K562 (cell line): Measurements from ENCODE around the gene IL33. TPM values are rescaled to one million over a fixed set of nuclear protein-coding genes. Genes with fewer than 3 reads are reported as not detected.

Source experiments
- ATAC-seq: fragments of 200-7000 bp; cut with Tn5 transposase; 3 replicates; pipeline ENCODE4 v1.9.1; 2020; ENCODE audit warnings: moderate library complexity
- BruUV-seq: library from RNA; stranded (reverse); fragments of 400-500 nt; replicated peaks from 2 replicates; lab custom pipeline; 2021; lab: Mats Ljungman, UMichigan
- CTCF ChIA-PET: fragments of 300-600 bp; formaldehyde crosslinking; extraction: SDS; loops from one replicate; lab custom pipeline; 2021; ENCODE audit warnings: low intra/inter-chr PET ratio; lab: Yijun Ruan, JAX
- POLR2A ChIA-PET: fragments of 300-600, 350-650 bp; sonication (Branson Sonifier 250); formaldehyde crosslinking; extraction: SDS; loops from one replicate; lab custom pipeline; 2021; ENCODE audit warnings: antibody characterized with exemption, inconsistent platforms; lab: Yijun Ruan, JAX
- DNase-seq, 4 experiments: peaks; one replicate each; pipeline versions ENCODE4 v3.0.0 to v3.0.0-alpha.2; 2011 to 2018; ENCODE audit warnings: low spot score in 3 of 4, mixed read lengths in 3 of 4; ENCODE audit errors: extremely low read depth in 1 of 4
- FAIRE-seq: peaks from 2 replicates; lab custom pipeline; 2011; peaks lifted over from hg19 to GRCh38; lab: Jason Lieb, UNC
- H2AFZ ChIP-seq: 2 replicates; pipeline ENCODE4 v1.6.0; 2011; ENCODE audit warnings: low read depth, low read length, control low read depth, inconsistent platforms
- H3K27ac ChIP-seq: fragments of 200-600 bp; 3 replicates; pipeline ENCODE4 v1.8.0; 2011; ENCODE audit warnings: low read depth, mild to moderate bottlenecking, control low read depth, inconsistent platforms, low read length, moderate library complexity, mixed read lengths; ENCODE audit errors: extremely low read depth
- H3K27me3 ChIP-seq, 2 experiments: fragments of 300-600 bp in 1 of 2; 2 replicates in 1 of 2; 3 replicates in 1 of 2; pipeline versions ENCODE4 v1.6.0 to v1.8.0; 2011; ENCODE audit warnings: inconsistent platforms in 2 of 2, low read length in 2 of 2, mild to moderate bottlenecking in 1 of 2, mixed read lengths in 1 of 2, moderate library complexity in 1 of 2; ENCODE audit not compliant: control insufficient read depth in 2 of 2, insufficient read depth in 2 of 2
- H3K36me3 ChIP-seq: fragments of 300-600 bp; 3 replicates; pipeline ENCODE4 v1.8.0; 2011; ENCODE audit warnings: mild to moderate bottlenecking, low read length, inconsistent platforms; ENCODE audit not compliant: control insufficient read depth, insufficient read depth
- H3K4me1 ChIP-seq, 2 experiments: fragments of 200-600 bp in 1 of 2; replicated peaks in 1 of 2; 2 replicates in 1 of 2; 3 replicates in 1 of 2; pipeline versions ENCODE4 v1.5.1 to v1.8.0; 2011; ENCODE audit warnings: inconsistent platforms in 2 of 2, low read length in 2 of 2, mild to moderate bottlenecking in 1 of 2, mixed read lengths in 1 of 2, moderate library complexity in 1 of 2; ENCODE audit not compliant: control insufficient read depth in 2 of 2, insufficient read depth in 2 of 2
- H3K4me2 ChIP-seq: 2 replicates; pipeline ENCODE4 v1.6.1; 2011; ENCODE audit warnings: low read length, control low read depth, inconsistent platforms, mixed read lengths; ENCODE audit not compliant: insufficient read depth
- H3K4me3 ChIP-seq: fragments of 200-600 bp; sonication (generic), shearing (Covaris generic); 2 replicates; pipeline ENCODE4 v1.5.1; 2016; ENCODE audit warnings: control low read depth, inconsistent platforms
- H3K79me2 ChIP-seq: fragments of 200-600 bp; 3 replicates; pipeline ENCODE4 v1.8.0; 2011; ENCODE audit warnings: low read length, inconsistent platforms; ENCODE audit not compliant: control insufficient read depth, insufficient read depth
- H3K9ac ChIP-seq, 2 experiments: 2 replicates each; pipeline versions ENCODE4 v1.6.0 to v1.6.1; 2011; ENCODE audit warnings: low read depth in 2 of 2, low read length in 2 of 2, control low read depth in 1 of 2, inconsistent platforms in 1 of 2, mild to moderate bottlenecking in 1 of 2, mixed read lengths in 1 of 2; ENCODE audit not compliant: insufficient read depth in 1 of 2
- H3K9me1 ChIP-seq: one replicate; pipeline ENCODE4 v1.6.0; 2011; ENCODE audit warnings: inconsistent platforms, mild to moderate bottlenecking, low read length, moderate library complexity; ENCODE audit not compliant: control insufficient read depth, insufficient read depth
- H3K9me3 ChIP-seq: replicated peaks from 2 replicates; pipeline ENCODE4 v1.5.1; 2011; ENCODE audit warnings: low read depth, low read length, inconsistent platforms; ENCODE audit not compliant: control insufficient read depth, insufficient read depth
- H4K20me1 ChIP-seq: replicated peaks from 2 replicates; pipeline ENCODE4 v1.6.1; 2011; ENCODE audit warnings: low read length, inconsistent platforms, mixed read lengths; ENCODE audit not compliant: control insufficient read depth, insufficient read depth
- KLF10 ChIP-seq: fragments of 250-450 bp; sonication (Bioruptor Pico); IDR thresholded peaks from 2 replicates; pipeline ENCODE4 v1.6.1; 2021; ENCODE audit warnings: matching md5 sums
- MCM5 ChIP-seq: fragments of 450-650 bp; IDR thresholded peaks from 2 replicates; pipeline ENCODE4 v1.6.1; 2016; ENCODE audit warnings: low read depth
- POLR3G ChIP-seq: IDR thresholded peaks from 2 replicates; pipeline ENCODE4 v1.6.1; 2011; ENCODE audit not compliant: insufficient read length, insufficient replicate concordance; ENCODE audit errors: extremely low read depth
- PTTG1 ChIP-seq: fragments of 450-650 bp; IDR thresholded peaks from 2 replicates; pipeline ENCODE4 v1.6.1; 2016; ENCODE audit warnings: low read depth, mild to moderate bottlenecking, missing genetic modification characterization, missing compliant biosample characterization
- SNAPC5 ChIP-seq: fragments of 250-450 bp; sonication (Bioruptor Pico); IDR thresholded peaks from 2 replicates; pipeline ENCODE4 v1.8.0; 2021; ENCODE audit warnings: moderate library complexity, mild to moderate bottlenecking, inconsistent platforms
- TCF15 ChIP-seq: fragments of 250-450 bp; sonication (Bioruptor Pico); IDR thresholded peaks from 2 replicates; pipeline ENCODE4 v1.8.0; 2022; ENCODE audit warnings: moderate library complexity, mild to moderate bottlenecking, inconsistent platforms
- ZFX ChIP-seq: sonication (generic); formaldehyde crosslinking; IDR thresholded peaks from 2 replicates; pipeline ENCODE4 v1.8.0; 2022; ENCODE audit warnings: mild to moderate bottlenecking, missing genetic modification reagents, moderate library complexity
- ZNF644 ChIP-seq: fragments of 200-800 bp; sonication (Bioruptor generic); IDR thresholded peaks from 2 replicates; pipeline ENCODE4 v1.6.1; 2016; ENCODE audit warnings: low read depth, missing genetic modification characterization, missing compliant biosample characterization
- WGBS: fragments of 100-300 bp; shearing (Covaris generic); methylation state at CpG from one replicate; pipeline ENCODE4 v1.1.6; 2016; ENCODE audit warnings: low coverage, mixed read lengths; ENCODE audit not compliant: insufficient coverage; ENCODE audit errors: missing lambda C conversion rate; 5-methylcytosine and 5-hydroxymethylcytosine counted together
- in situ Hi-C: fragments of 300-500 bp; cut with MboI; formaldehyde crosslinking; loops from 4 replicates; pipeline ENCODE4 v1.15.0; 2018; ENCODE audit warnings: inconsistent platforms, mixed read lengths
- intact Hi-C: fragments of 100-400 bp; cut with micrococcal nuclease; formaldehyde crosslinking; loops from 2 replicates; pipeline ENCODE4 v1.14.2; 2022
- polyA plus RNA-seq, 8 experiments: library from polyadenylated mRNA; depleted of rRNA in 4 of 8; stranded (reverse) in 5 of 8; unstranded in 3 of 8; fragments of >200 nt; fragmentation: Nextera tagmentation in 2 of 8; fragmentation: Illumina TruSeq in 1 of 8; extraction: Ambion mirVana in 2 of 8; extraction: Trizol in 1 of 8; gene quantifications; 2 replicates each; pipeline versions ENCODE4 v1.2.1 to v1.2.3, GENCODE V29; 2011 to 2014; ENCODE audit warnings: inconsistent platforms in 1 of 8, missing spikeins in 1 of 8
- total RNA-seq, 7 experiments: library from RNA; depleted of rRNA in 6 of 7; stranded (reverse); fragments of >200 nt in 6 of 7; fragmentation: Illumina TruSeq in 2 of 7; extraction: Trizol in 2 of 7; gene quantifications; 2 replicates each; pipeline versions ENCODE4 v1.2.1 to v1.2.3, GENCODE V29; 2011 to 2021; ENCODE audit warnings: low replicate concordance in 1 of 7

Gene IL33
- total and polyA plus RNA-seq, 9 of the 15 experiments (the other 6 are each of a cell fraction or from before 2014, with no cell fraction given): not detected

- no peak for TF ChIP-seq KLF10 (CRISPR knock-in tag)
- no peak for TF ChIP-seq TCF15 (CRISPR knock-in tag)
Observed at GRCh38 chr9:6234014-6234413, 18.4 kb downstream of the IL33 start (continued).

- Histone ChIP-seq H3K79me2 (no peaks in the 10 kb centered on the region), H3K4me2 (no peak overlapping the region), H3K4me1 (no peaks in the 10 kb centered on the region), H3K27ac (no peak overlapping the region), H3K9ac (no peak overlapping the region), H2AFZ (no peak overlapping the region), H3K9me1 (no peaks in the 10 kb centered on the region), H3K27me3 (no peaks in the 10 kb centered on the region), H3K4me3 (no peak overlapping the region), H3K36me3 (no peaks in the 10 kb centered on the region), H4K20me1 (no peaks in the 10 kb centered on the region), H3K9me3 (no peaks in the 10 kb centered on the region)
- ChIA-PET POLR2A (interaction anchor here (0.6 kb wide), 1 partner anchor 412 kb away, joined by 3 read pairs; no protein-coding TSS in a partner anchor), CTCF (no interaction called here)
- no peak for DNase-seq
- BruUV-seq: no TSS peak
- no peak for ATAC-seq
- no peak for FAIRE-seq
- in situ Hi-C loops (no loop called here), intact Hi-C loops (no loop called here)
- no peak for TF ChIP-seq ZNF644 (tag)
- no peak for TF ChIP-seq PTTG1 (tag)
- no peak for TF ChIP-seq SNAPC5 (CRISPR knock-in tag)
- no peak for TF ChIP-seq ZFX (CRISPR knock-in tag)
- TF ChIP-seq MCM5: no peak
- no peak for TF ChIP-seq POLR3G
- 7% methylated on average over 2 of the region's 2 CpGs for WGBS
Observed at GRCh38 chr9:6237267-6237666, 21.7 kb downstream of the IL33 start.
